Erythroblast (primary cell): ENCODE results near the gene SLC35B1.

Experiments
- DNase-seq, 2 experiments: peaks; one replicate each; lab custom pipeline; 2025; lab: John Stamatoyannopoulos, UW
- GATA1 ChIP-seq: IDR thresholded peaks from 2 replicates; pipeline ENCODE4 v1.6.1; 2011; ENCODE audit warnings: low read depth, mild to moderate bottlenecking, control low read depth, low read length, moderate library complexity
- POLR2A ChIP-seq: IDR thresholded peaks from 2 replicates; pipeline ENCODE4 v1.6.1; 2011; ENCODE audit warnings: mild to moderate bottlenecking, low read length

The SLC35B1 gene, protein sequence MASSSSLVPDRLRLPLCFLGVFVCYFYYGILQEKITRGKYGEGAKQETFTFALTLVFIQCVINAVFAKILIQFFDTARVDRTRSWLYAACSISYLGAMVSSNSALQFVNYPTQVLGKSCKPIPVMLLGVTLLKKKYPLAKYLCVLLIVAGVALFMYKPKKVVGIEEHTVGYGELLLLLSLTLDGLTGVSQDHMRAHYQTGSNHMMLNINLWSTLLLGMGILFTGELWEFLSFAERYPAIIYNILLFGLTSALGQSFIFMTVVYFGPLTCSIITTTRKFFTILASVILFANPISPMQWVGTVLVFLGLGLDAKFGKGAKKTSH

DNA sequence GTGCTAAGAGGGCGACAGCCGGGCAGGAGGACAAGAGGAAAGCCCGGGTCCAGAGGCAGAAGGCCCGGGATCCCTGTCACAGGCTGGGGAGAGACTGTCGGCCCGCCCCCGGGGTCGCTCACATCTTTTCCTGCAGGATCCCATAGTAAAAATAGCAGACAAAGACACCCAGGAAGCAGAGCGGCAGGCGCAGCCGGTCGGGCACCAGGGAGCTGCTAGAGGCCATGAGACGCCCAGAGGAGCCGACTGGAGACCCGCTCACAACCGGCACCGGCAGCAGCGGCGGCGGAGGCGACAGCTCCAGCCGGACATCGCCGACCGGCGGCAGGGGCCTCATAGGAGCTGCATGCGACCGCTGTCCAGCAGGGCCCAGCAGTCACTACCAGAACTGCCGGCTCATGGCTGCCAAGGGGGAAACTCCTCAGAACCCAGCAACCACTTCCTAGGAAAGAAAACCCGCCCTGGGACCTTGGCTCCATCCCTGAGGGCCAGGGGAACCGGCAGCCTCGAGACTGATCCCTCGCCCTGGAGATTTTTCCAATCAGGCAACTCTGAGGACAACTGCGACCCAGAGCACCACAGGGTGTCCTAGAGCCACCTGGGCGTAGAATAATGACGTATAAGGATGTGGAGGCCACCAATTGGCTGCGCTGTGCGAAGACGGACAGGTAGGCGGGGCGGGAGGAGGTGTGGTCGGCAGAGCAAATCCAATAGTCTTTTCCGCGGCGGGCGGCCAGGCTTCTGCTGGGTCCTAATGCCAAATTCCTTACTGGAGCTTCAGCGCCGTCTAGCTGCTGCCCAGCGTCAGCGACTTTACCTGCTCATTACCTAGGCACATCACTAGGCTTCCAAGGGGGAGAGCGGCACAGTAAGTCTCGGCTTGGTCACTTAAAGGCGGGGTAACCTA lies at the start of gene SLC35B1:
SLC35B1 (minus strand) TSS at position 357 of the 907 bp plus-strand sequence; CDS start at position 226, 131 bp downstream.
- TF ChIP-seq POLR2A (peak; percentile 58), GATA1 (no peak)
- DNase-seq, result peak; percentile 99

DNA sequence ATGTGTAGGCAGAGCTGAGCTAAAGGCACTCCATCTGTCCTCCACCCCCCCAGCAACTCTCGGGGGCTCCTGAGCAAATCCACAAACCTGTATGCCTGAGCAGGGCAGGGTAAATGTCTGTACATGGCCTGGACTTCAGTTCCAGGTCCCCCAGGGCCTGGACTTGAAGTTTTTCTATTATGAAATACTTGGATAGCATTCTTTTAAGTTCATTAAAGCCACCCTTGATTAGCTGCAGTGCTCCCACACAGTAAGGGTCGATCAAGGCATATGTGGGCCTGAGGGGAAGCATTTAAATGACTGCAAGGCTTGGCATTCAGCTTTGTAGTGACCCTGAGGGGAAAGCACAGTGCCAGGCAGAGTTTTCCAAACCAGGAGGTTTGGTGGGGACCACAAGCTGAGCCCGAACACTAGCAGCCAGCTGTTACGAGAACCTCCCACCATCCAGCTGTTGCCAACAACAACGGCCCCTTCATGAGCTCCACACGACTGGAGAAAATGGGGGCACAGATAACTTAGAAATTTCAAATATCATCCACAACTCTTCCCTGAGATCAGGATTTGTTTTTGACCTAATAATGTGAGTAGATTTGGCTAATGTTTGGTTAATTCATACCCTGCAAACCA lies 49.5 kb upstream of the SLC35B1 start:
- DNase-seq, result no peak
- TF ChIP-seq POLR2A (no peak), GATA1 (no peak)

DNA sequence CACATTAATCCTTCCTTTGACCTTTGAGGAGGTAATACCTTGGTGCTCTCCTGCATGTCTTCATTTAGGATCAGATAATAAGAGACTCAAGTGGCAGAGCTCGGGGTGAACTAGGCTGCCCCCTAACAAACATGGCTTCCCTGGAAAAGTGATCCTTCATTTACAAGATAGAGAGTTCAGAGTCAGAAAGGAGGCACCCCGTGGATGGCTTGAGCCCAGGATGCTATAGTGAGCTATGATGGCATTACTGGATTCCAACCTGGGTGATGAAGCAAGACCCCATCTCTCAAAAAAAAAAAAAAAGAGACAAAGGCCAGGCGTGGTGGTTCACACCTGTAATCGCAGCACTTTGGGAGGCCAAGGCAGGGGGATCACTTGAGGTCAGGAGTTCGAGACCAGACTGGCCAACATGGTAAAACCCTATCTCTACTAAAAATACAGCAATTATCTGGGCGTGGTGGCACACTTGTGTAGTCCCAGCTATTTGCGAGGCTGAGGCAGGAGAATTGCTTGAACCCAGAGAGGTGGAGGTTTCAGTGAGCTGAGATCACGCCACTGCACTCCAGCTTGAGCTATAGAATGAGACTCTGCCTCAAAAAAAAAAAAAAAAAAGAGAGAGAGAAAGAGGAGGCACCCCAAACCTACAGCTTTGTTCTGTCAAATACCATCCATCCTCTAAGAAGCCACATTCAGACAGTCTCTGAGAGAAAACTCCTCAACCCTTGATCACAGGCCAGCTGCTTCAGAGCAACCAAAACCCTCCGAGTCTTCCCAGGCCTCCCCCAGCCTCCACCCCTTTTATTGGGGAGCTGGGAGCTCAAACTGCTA lies 48.8 kb upstream of the SLC35B1 start:
- TF ChIP-seq POLR2A (no peak), GATA1 (no peak)
- peak in 1 of 2 experiments; percentile 57 for DNase-seq

DNA sequence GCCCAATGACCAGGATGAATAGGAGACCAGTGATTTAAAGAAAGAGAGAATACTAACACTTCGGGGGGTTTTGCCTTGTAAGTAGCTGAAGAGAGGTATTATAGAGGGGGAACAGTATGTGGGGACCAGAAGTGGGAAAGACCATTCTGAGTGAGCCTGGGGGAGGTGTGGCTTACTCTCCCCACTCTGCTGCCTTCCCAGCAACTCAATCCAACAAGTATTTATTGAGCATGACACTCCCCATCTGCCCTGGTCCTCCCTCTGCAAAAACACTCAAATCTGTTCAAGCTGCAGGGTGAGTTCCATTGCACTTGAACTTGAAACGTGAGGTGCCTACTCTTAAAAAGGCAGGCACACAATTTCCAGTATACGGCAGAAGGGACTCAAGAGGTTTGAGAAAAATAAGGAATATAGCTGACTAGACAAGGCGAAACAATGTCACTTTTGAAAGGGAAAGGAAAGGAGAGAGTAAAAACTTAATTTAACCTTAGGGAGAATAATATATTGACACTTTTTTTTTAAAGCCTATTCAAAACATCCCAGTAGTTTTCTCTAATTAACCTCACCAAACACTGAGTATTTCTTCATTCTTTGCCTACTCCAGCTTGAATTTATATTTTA lies 48.0 kb upstream of the SLC35B1 start:
- TF ChIP-seq GATA1 (no peak), POLR2A (no peak)
- DNase-seq, result no peak

DNA sequence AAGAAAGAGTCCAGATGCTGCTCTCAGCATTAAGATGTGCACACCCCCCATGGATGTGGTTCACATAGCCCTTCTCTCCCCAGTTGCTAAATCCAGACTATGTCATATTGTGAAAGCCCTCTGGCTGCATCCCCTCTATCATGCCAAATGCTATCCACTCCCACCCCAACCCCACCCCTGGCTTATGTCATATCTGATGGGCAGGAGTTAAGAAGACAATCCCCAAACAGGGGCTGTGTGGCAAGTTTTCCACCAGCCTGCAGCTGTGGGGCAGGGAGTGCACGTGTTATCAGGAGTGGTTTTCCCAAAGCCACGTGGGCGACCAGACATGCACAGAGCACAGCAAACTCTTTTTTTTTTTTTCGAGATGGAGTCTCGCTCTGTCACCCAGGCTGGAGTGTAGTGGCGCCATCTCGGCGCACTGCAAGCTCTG lies 46.2 kb upstream of the SLC35B1 start:
- TF ChIP-seq GATA1 (no peak), POLR2A (no peak)
- peak; percentile 62 to 65 for DNase-seq

DNA sequence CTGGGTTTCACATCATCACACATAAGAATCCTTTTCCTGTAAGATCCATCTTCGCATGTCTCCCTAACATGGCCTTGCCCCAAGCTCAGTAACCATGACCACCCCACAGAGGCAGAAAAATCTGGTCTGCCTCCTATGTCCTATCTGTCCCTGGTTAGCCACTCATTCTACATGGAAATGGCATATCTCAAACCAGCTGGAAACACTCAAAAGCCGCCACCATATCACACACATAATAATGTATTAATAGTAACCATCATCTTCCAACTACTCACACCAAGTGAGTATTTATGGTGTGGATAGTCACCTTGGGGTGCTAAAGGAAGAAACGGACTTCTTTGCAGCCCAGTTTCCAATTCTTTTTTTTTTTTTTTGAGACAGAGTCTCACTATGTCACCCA lies 44.7 kb upstream of the SLC35B1 start:
- TF ChIP-seq GATA1, result no peak
- TF ChIP-seq POLR2A, result no peak

DNA sequence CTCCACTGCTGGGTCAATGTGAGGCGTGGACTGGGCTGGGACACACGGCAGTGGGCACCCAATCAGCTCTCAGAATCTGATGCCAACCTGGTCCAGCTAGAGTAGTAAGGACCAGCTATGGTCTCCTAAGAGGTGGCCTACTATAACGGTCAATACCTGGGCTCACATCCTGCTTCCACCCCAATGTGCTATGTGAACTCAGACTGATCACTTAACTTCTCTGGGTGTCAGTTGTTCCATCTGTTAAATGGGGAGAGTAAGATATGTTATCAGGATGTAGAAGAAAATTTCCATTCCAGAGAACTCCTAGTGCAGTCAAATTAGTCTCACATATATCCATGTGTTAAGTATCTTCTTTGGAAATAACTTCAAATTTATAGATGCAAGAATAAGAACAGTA lies 42.0 kb upstream of the SLC35B1 start:
- TF ChIP-seq POLR2A, result no peak
- TF ChIP-seq GATA1, result no peak
- no peak for DNase-seq

More for the DNA sequence above, 44.7 kb upstream of the SLC35B1 start:
- DNase-seq, result no peak

DNA sequence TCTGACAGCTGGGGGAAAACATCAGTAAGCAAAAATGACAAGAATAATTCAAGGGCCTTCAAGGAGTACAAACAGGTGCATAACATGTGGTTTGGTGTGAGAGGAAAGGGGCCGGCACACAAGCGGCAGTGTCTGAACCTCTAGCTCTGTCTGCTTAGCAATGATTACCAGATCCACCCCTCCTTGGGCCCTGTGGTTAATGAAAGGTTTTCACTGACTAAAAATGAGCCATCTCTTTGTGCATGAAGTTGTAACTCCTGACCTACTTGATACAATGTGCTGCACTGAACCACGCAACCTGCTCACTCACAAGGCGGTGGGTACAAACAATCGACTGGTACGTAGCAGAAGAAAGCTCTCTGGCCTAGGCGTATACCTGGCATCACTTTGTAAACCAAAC lies 41.0 kb upstream of the SLC35B1 start:
- TF ChIP-seq GATA1 (no peak), POLR2A (no peak)
- DNase-seq, result no peak

DNA sequence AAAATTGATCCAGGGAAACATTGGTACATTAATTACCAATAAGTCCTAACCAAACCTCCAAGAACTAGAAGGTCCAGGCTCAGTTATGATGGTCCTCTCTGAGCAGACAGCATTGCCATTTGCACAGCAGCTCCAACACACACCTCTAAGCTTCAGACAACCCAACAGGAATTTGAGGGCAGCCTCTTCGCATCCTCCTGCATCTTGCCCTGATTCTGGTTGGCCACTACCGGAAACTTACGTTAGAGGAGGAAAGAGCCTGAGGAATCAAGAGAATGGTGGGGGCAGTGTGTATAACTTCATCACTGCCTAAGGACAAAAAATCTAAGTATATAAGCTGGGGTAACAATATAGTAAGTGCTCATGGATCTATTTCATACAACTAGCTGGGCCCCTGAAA lies 40.5 kb upstream of the SLC35B1 start:
- DNase-seq, result no peak
- TF ChIP-seq POLR2A (no peak), GATA1 (no peak)

DNA sequence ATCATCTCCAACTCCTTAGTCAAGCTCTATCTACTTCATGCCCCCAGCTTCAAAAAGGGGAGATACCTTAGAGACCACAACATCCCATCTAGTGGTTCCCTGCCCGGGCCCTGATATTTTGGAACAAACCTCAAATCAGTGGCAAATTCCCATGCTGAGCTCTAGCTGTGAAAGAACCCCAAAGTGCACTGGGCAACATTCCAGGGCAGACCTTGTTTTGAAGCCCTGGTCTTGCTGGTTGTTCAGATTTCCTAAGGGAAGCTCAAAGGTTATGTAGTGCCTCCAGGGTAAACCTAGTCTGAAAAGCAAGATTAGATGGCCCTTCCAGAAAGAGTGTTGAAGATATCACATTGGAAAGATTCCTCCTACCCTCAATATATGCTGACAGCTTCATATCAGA lies 39.9 kb upstream of the SLC35B1 start:
- TF ChIP-seq GATA1 (no peak), POLR2A (no peak)
- DNase-seq, result no peak

DNA sequence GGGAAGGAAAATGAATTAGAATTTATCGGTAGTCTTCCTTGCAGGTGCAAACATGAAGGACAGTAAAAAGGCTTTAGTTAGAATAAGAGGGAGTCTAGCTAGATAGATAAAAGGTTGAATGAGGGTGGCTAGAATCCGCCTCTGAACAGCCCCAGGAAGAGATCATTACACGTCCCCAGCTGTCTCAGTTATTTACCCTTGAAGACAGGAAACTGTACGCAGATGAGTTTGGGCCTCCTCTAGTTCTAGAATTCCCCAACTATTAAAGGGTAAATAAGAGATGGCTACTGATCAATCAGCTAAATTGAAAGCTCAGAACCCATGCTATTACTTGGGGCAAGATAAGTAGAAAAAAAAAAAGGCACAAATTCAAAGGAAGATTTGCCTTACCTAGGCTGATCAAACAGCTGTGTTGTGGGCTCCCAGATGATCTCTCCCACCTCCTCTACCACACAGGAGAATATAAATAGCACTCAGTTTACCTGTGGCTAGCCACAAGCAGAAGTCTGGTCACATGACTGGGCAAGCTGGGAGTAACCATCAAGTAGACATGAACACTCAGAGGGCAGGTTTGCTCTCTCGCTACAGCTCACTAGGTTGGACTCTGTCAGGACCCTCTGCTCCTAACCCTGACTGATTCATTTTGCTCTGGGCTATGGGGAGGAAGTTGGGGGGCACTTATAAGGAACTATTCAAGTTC lies 39.2 kb upstream of the SLC35B1 start:
- no peak for DNase-seq
- TF ChIP-seq POLR2A (no peak), GATA1 (no peak)
